AG09319 (cell line): ENCODE data around the gene EHBP1.

Experiments used
- DNase-seq: peaks from one replicate; pipeline ENCODE4 v3.0.0-alpha.2; 2010; ENCODE audit warnings: low read depth; ENCODE audit errors: extremely low read depth
- TF ChIP-seq, protein P1 (sequence below): IDR thresholded peaks from 2 replicates; pipeline ENCODE4 v1.5.1; 2011; ENCODE audit warnings: low read depth, mild to moderate bottlenecking, inconsistent platforms, low read length, moderate library complexity

The EHBP1 gene

DNA sequence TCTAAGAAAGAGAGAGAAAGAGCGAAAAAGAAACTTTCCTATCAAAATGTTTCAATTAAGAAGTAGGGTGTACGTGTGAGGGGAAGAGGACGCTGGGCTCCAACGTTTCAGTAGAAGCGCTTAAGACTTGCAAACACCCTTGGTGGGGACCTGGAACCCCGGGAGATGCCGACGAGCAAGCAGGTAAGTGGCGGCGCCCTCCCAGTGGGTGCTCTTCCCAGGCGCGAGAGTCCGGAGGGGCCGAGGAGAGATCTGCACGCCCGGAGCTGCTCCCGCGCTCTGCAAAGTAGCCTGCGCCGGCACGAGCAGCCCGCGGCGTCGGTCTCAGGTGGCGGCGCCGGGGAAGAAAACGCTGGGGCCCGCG, 344.4 kb downstream of the EHBP1 start:
- TF ChIP-seq, protein P1, sequence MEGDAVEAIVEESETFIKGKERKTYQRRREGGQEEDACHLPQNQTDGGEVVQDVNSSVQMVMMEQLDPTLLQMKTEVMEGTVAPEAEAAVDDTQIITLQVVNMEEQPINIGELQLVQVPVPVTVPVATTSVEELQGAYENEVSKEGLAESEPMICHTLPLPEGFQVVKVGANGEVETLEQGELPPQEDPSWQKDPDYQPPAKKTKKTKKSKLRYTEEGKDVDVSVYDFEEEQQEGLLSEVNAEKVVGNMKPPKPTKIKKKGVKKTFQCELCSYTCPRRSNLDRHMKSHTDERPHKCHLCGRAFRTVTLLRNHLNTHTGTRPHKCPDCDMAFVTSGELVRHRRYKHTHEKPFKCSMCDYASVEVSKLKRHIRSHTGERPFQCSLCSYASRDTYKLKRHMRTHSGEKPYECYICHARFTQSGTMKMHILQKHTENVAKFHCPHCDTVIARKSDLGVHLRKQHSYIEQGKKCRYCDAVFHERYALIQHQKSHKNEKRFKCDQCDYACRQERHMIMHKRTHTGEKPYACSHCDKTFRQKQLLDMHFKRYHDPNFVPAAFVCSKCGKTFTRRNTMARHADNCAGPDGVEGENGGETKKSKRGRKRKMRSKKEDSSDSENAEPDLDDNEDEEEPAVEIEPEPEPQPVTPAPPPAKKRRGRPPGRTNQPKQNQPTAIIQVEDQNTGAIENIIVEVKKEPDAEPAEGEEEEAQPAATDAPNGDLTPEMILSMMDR = no peak
- no peak for DNase-seq

DNA sequence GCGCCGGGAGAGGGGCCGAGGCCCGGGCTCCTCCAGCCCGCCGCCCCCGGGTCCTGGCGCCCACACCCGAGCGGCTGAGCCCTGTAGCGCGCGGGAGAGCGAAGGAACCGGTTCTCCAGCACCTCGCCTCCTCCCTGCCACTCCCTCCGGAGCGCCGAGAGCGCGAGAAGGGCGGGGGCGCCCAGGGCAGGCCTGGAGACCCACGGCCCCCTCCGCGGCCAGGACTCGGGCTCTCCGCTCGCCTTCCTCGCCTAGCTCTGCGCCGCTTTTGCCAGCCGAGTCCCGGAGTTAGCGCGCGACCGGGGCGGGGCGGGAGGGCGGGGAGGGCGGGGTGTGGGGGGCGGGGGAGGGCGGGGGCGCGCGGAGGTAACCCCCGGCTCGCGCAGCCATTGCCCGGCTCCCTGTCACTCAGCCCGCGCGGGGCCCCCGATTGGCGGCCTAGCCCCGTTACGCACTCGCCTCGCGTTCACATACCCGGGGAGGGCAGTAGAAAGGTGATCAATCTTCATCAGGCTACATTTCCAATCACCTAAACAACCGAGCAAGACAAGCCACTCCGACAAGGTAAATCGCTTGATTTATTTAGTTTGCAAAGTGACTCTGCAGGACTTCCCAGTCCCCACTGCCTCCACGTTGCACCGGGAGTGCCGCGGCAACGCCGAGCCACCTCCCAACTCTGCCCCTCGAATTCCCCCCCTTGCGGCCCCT, 345.0 kb downstream of the EHBP1 start, which contains the start of gene OTX1:
OTX1 (plus strand) TSS at position 497 of the 708 bp plus-strand sequence. CDS start 2,161 bp downstream, outside the sequence.
- DNase-seq = no peak

DNA sequence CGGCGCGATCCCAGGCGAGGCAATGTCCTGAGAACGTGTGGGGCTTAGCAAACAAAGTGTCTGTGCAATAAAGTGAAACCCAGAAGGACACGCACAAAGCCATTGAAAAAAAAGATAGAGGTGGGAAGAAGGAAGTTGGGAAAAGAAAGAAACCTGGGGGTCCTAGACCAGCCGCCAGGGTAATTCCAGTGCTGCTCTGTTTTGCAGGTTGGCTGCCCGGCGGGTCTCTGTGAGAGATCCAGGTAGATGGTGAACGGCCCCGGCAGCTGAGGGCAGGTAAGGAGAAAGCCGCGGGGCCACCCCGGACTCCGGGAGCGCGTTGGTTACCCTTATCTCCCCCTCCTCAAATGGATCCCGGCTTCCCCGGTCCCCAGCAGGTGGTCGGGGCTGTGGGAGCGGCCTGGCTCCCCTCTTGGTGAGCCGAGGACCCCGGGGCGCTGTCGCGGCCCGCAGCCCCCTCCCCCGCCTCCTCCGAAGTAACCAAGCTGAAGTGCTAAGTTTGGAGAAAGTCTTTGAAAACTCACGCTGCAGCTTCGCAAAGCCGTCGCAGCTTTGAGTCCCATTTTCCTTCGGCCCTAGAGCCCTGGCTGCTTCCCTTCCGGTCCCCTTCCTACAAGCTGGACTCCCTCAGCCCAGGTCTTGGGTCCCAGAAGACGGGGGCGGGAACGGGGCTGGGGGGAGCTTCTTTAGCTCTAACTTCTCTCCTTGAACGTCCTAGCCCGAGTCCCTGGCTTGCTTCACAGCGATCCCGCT, 345.7 kb downstream of the EHBP1 start:
- TF ChIP-seq, protein P1 = no peak
- DNase-seq = no peak

More for the DNA sequence above, 345.0 kb downstream of the EHBP1 start, which contains the start of gene OTX1:
- TF ChIP-seq, protein P1 = no peak

DNA sequence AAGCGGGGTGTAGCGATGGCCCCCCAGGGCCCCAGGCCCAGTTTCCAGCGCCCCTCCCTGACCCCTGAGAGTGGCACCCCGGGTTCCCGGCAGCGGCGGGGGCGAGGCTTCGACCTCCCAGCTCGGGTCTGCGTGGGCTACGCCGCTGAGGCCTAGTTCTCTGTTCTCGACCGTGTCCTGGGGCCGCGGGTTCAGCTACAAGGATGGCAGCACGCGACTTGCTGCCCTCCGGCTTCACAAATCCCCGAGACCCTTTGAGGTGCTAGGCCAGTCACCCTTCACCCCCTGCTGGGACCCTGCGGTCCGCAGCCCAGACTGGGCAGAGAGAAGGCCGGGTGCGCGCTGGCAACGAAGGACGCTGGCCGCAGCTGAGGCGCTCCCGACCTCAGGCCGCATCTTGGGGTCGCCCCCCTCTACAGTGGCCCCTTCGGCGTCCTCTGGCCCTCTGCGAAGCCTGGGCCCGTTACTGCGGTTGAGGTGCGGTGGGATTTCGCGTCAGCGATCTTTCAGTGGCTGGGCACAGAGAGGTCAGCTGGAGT, 346.4 kb downstream of the EHBP1 start:
- TF ChIP-seq, protein P1 = no peak

DNA sequence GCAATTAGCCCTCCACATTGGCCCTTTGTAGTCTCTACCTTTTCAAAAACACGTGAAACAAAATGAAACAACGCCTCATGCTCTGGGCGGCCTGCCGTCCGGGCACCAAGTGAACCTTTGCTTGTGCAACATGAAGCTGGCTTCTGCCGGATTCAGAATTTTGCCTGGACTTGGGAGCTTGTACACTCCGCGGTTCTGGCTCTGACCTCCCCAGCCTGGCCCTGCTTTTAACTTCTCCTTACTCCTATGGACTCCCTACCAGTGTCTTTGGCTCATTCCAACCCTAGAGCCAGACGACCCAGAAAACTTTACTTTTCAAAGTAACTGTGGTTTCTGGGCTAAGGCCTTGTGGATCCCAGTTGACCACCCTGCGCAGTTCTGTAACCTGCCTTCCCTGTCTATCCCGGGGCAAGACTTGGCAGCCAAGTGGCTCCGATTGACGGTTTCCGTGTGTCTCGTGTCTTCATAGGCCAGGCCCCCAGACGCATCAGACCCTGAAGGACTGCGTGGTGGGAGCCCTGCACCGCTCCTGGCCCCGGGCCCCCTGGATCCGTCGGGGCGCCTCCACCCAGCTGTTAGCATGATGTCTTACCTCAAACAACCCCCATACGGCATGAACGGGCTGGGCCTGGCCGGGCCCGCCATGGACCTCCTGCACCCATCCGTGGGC, 347.0 kb downstream of the EHBP1 start:
- TF ChIP-seq, protein P1 = no peak
- DNase-seq = no peak

More for the DNA sequence above, 346.4 kb downstream of the EHBP1 start:
- DNase-seq = no peak

DNA sequence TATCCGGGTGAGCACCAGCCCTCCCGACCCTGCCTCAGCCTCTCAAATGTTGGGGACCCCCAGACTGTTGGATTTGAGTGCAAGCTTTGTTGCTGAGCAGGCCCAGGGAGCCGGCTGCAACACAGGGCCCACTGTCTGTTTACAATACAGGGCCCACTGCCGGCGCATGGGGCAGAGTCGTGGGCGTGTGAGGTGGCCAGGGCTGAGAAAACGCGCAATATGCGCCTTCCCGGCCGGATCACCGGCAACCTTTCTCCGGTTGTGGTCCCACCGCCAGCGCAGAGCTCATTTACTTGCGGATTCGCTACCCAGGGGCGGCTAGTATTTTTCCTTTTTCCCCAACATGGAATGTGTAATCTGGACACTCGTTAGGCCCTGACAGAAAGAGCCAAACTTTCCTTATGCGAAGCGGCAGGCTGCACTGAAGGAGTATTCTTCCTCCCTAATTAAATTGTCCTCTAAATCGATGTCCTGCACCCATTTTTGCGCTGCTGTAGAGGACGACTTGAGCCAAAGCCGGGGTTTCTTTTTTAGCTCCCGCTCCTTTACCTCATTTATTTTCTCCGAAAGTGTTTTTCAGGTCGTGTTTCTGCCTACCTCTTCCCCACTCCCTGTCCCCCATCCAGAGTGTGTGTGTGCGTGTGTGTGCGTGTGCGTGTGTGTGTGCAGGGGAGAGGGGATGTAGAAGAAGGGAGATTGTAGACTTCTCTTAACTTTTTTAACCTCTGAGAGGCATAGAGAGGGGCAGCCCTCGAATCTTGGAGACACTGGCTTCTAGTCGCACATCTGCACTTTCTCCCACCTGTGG, 347.8 kb downstream of the EHBP1 start:
- TF ChIP-seq, protein P1 = no peak
- no peak for DNase-seq
